ENCODE measurements around the gene CYS1. TPM values are rescaled to one million over a fixed set of nuclear protein-coding genes. Genes with fewer than 3 reads are reported as not detected.

CYS1 gene
- total RNA-seq, 1 experiment from 2014 or later: 3.7 TPM

- Histone ChIP-seq H3K4me3 (replicated peaks in 1 of 2; ENCODE audit: low read depth in 1 of 2, low read length in 2 of 2) (no peak overlapping the region), H3K27ac (ENCODE audit: low read depth, low read length) (no peak overlapping the region), H3K4me1 (ENCODE audit: control insufficient read depth in 1 of 2, insufficient read depth in 2 of 2, low read length in 2 of 2) (peaks cover 6 to 13% of the 10 kb centered on the region in 2 experiments), H3K9me3 (ENCODE audit: control insufficient read depth in 1 of 2, insufficient read depth in 1 of 2, low read depth in 1 of 2, low read length in 2 of 2) (no peaks in the 10 kb centered on the region), H3K9ac (ENCODE audit: low read length) (no peak overlapping the region), H4K20me1 (ENCODE audit: insufficient read depth) (no peaks in the 10 kb centered on the region), H3K27me3 (ENCODE audit: insufficient read depth, low read length) (no peaks in the 10 kb centered on the region), H3K4me2 (ENCODE audit: low read length) (no peak overlapping the region), H2AFZ (ENCODE audit: low read depth, low read length, poor library complexity, severe bottlenecking) (no peak overlapping the region), H3K36me3 (ENCODE audit: control insufficient read depth in 1 of 2, insufficient read depth in 2 of 2, low read length in 2 of 2) (no peaks in the 10 kb centered on the region), H3K9me2 (ENCODE audit: insufficient read depth) (no peaks in the 10 kb centered on the region), H3K79me2 (ENCODE audit: insufficient read depth, low read length) (no peaks in the 10 kb centered on the region)
- ChIA-PET CTCF (interaction anchor here (3.8 kb wide), 1 partner anchor 357 kb away, joined by 14 read pairs; no protein-coding TSS in a partner anchor), RAD21 (ENCODE audit: low non-redundant PET in 1 of 2, low total read pairs in 2 of 2, uncharacterized antibody in 2 of 2, unreplicated experiment in 2 of 2) (no interaction called here), POLR2A (no interaction called here)
- intact Hi-C loops (cut with micrococcal nuclease): no loop called here
- BruUV-seq (replicated peaks): no TSS peak
- ATAC-seq (no peak), DNase-seq (ENCODE audit: low read depth, low spot score) (no peak)
- TF ChIP-seq EGR1 (IDR thresholded peaks at IDR 0.05; ENCODE audit: low read depth) (no peak), POLR2AphosphoS5 (IDR thresholded peaks at IDR 0.05; ENCODE audit: low read depth, low read length) (no peak), CEBPB (IDR thresholded peaks at IDR 0.05; ENCODE audit: low read depth) (no peak), SRF (IDR thresholded peaks at IDR 0.05; ENCODE audit: low read depth) (no peak), JUND (IDR thresholded peaks at IDR 0.05) (no peak), SIN3A (IDR thresholded peaks at IDR 0.05; ENCODE audit: low read depth) (no peak), ELF1 (IDR thresholded peaks at IDR 0.05; ENCODE audit: borderline replicate concordance, low read depth) (no peak), EZH2 (IDR thresholded peaks at IDR 0.05) (no peak)
These were observed 2.2 kb downstream of the CYS1 start for GRCh38 chr2:10078001-10078400.

- H3K9me2 ChIP-seq (ENCODE audit: insufficient read depth): no peaks in the 10 kb centered on the region
- peaks cover 6 to 21% of the 10 kb centered on the region in 2 experiments for H3K4me1 ChIP-seq (ENCODE audit: control insufficient read depth in 1 of 2, insufficient read depth in 2 of 2, low read length in 2 of 2)
- no TSS peak for BruUV-seq (replicated peaks)
- CTCF ChIA-PET: interaction anchor here (0.8 to 3.8 kb wide), 2 partner anchors 20 to 358 kb away, joined by 3 to 14 read pairs; no protein-coding TSS in a partner anchor
- H3K36me3 ChIP-seq (ENCODE audit: control insufficient read depth in 1 of 2, insufficient read depth in 2 of 2, low read length in 2 of 2): no peaks in the 10 kb centered on the region
- H3K4me2 ChIP-seq (ENCODE audit: low read length): no peak overlapping the region
- no peaks in the 10 kb centered on the region for H4K20me1 ChIP-seq (ENCODE audit: insufficient read depth)
- no peak overlapping the region for H3K9ac ChIP-seq (ENCODE audit: low read length)
- TF ChIP-seq ZFX (IDR thresholded peaks at IDR 0.05): no peak
- H3K27me3 ChIP-seq (ENCODE audit: insufficient read depth, low read length): no peaks in the 10 kb centered on the region
- H3K4me3 ChIP-seq (replicated peaks in 1 of 2; ENCODE audit: low read depth in 1 of 2, low read length in 2 of 2): no peak overlapping the region
- intact Hi-C loops (cut with micrococcal nuclease): no loop called here
- POLR2A ChIA-PET: no interaction called here
- RAD21 ChIA-PET (ENCODE audit: low non-redundant PET in 1 of 2, low total read pairs in 2 of 2, uncharacterized antibody in 2 of 2, unreplicated experiment in 2 of 2): no interaction called here
- no peak for DNase-seq (ENCODE audit: low read depth, low spot score)
- H3K79me2 ChIP-seq (ENCODE audit: insufficient read depth, low read length): no peaks in the 10 kb centered on the region
- no peaks in the 10 kb centered on the region for H3K9me3 ChIP-seq (ENCODE audit: control insufficient read depth in 1 of 2, insufficient read depth in 1 of 2, low read depth in 1 of 2, low read length in 2 of 2)
- no peak for ATAC-seq
- H3K27ac ChIP-seq (ENCODE audit: low read depth, low read length): no peak overlapping the region
- H2AFZ ChIP-seq (ENCODE audit: low read depth, low read length, poor library complexity, severe bottlenecking): no peak overlapping the region
These were observed 3.2 kb downstream of the CYS1 start for GRCh38 chr2:10076988-10077527.
